Sigmoid colon (tissue), 7 donors: ENCODE results near the gene DPYSL3. TPM values are rescaled to one million over a fixed set of nuclear protein-coding genes. Genes with fewer than 3 reads are reported as not detected.

Source experiments
- DNase-seq: peaks from one replicate; pipeline ENCODE4 v3.0.0-alpha.2; 2019
- H3K27ac ChIP-seq, 4 donors: fragments of 200-600 bp; sonication (generic); one replicate each; pipeline ENCODE4 v1.5.1; 2016 to 2019; ENCODE audit warnings: mild to moderate bottlenecking in 1 of 4
- H3K27me3 ChIP-seq, 3 donors: fragments of 200-600 bp; sonication (generic); one replicate each; pipeline ENCODE4 v1.5.1; 2019; ENCODE audit warnings: mild to moderate bottlenecking in 1 of 3
- H3K36me3 ChIP-seq, 4 donors: fragments of 200-600 bp; sonication (generic); one replicate each; pipeline ENCODE4 v1.5.1; 2016 to 2019
- H3K4me1 ChIP-seq, 4 donors: fragments of 200-600 bp; sonication (generic); one replicate each; pipeline ENCODE4 v1.5.1; 2017 to 2019
- H3K4me3 ChIP-seq, 4 donors: fragments of 200-600 bp; sonication (generic); one replicate each; pipeline ENCODE4 v1.5.1; 2017 to 2019; ENCODE audit warnings: mild to moderate bottlenecking in 2 of 4, moderate library complexity in 1 of 4
- H3K9me3 ChIP-seq, 4 donors: fragments of 200-600 bp in 3 of 4; sonication (generic) in 3 of 4; one replicate each; pipeline versions ENCODE4 v1.5.1 to v1.6.1; 2013 to 2019
- EP300 ChIP-seq, 4 donors: sonication (generic); formaldehyde crosslinking; IDR thresholded peaks; one replicate each; pipeline ENCODE4 v1.6.1; 2017; ENCODE audit warnings: antibody characterized with exemption in 4 of 4
- POLR2A ChIP-seq, 2 donors: fragments of 450-650 bp; IDR thresholded peaks; one replicate each; pipeline ENCODE4 v1.6.1; 2016; ENCODE audit warnings: antibody characterized with exemption in 2 of 2, mild to moderate bottlenecking in 2 of 2, moderate library complexity in 2 of 2
- POLR2AphosphoS5 ChIP-seq, 4 donors: sonication (generic); formaldehyde crosslinking; IDR thresholded peaks; one replicate each; pipeline ENCODE4 v1.6.1; 2017; ENCODE audit warnings: antibody characterized with exemption in 4 of 4
- WGBS, 2 donors: extraction: QIAGEN DNeasy Blood & Tissue Kit; methylation state at CpG; one replicate each; pipeline ENCODE4 v1.1.7; 2013; 5-methylcytosine and 5-hydroxymethylcytosine counted together
- intact Hi-C: fragments of 100-400 bp; cut with DNase I; formaldehyde crosslinking; loops from one replicate; pipeline ENCODE4 v1.15.1; 2023
- polyA plus RNA-seq, 3 donors: library from polyadenylated mRNA; stranded (reverse); fragments of 200-250 nt; gene quantifications; one replicate each; pipeline ENCODE4 v1.2.3, GENCODE V29; 2013
- total RNA-seq, 4 donors: library from RNA; depleted of rRNA; stranded (reverse); fragments of >200 nt; gene quantifications; one replicate each; pipeline ENCODE4 v1.1.0, GENCODE V29; 2016
- TF ChIP-seq, protein P1 (sequence below), 4 experiments: fragments of 450-650 bp in 3 of 4; fragments of 200-600 bp in 1 of 4; IDR thresholded peaks; one replicate each; pipeline ENCODE4 v1.5.1; 2016 to 2019; ENCODE audit warnings: antibody characterized with exemption in 4 of 4, mild to moderate bottlenecking in 3 of 4, moderate library complexity in 2 of 4
- donor health status: healthy with polysubstance abuse.
- donor health status: Bipolar disorder and iron deficiency.
- donor health status: healthy.

Gene DPYSL3
- total and polyA plus RNA-seq, 7 donors: 4.2 to 343 (median 149) TPM

DNA sequence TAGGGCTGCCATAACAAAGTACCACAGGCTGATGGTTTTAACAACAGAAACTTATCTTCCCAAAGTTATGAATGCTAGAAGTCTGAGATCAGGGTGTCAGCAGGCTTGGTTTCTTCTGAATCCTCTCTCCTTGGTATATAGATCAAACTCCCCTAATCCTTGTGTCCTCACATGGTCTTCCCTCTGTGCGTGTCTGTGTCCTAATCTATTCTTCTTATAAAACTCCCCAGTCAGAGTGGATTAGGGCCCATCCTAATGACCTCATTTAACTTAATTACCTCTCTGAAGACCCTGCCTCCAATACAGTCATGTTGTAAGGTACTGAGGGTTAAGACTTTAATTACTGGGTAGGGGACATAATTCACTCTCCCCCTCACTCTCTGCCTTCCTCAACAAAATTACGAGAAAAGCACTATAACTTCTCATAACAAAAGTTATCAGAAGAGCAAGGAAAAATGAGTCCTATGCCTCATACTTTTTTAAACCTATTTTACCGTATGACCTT is 68.6 kb downstream of the DPYSL3 start:
- Histone ChIP-seq H3K27me3 (no peaks in the 10 kb centered on the region), H3K27ac (peak overlapping the region; percentile 15 to 98 (median 97)), H3K4me1 (peaks cover 0 to 89% (median 65%) of the 10 kb centered on the region in 4 donors), H3K9me3 (no peaks in the 10 kb centered on the region), H3K36me3 (no peaks in the 10 kb centered on the region), H3K4me3 (no peak overlapping the region)
- TF ChIP-seq, protein P1, sequence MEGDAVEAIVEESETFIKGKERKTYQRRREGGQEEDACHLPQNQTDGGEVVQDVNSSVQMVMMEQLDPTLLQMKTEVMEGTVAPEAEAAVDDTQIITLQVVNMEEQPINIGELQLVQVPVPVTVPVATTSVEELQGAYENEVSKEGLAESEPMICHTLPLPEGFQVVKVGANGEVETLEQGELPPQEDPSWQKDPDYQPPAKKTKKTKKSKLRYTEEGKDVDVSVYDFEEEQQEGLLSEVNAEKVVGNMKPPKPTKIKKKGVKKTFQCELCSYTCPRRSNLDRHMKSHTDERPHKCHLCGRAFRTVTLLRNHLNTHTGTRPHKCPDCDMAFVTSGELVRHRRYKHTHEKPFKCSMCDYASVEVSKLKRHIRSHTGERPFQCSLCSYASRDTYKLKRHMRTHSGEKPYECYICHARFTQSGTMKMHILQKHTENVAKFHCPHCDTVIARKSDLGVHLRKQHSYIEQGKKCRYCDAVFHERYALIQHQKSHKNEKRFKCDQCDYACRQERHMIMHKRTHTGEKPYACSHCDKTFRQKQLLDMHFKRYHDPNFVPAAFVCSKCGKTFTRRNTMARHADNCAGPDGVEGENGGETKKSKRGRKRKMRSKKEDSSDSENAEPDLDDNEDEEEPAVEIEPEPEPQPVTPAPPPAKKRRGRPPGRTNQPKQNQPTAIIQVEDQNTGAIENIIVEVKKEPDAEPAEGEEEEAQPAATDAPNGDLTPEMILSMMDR (IDR thresholded peaks at IDR 0.05): no peak
- no peak for TF ChIP-seq POLR2AphosphoS5 (IDR thresholded peaks at IDR 0.05)
- no peak for TF ChIP-seq POLR2A (IDR thresholded peaks at IDR 0.05)
- TF ChIP-seq EP300 (IDR thresholded peaks at IDR 0.05): no peak
- WGBS, 2 donors: 91 to 92% methylated on average over 3 of the region's 3 CpGs
- no peak for DNase-seq
- intact Hi-C loops: no loop called here

DNA sequence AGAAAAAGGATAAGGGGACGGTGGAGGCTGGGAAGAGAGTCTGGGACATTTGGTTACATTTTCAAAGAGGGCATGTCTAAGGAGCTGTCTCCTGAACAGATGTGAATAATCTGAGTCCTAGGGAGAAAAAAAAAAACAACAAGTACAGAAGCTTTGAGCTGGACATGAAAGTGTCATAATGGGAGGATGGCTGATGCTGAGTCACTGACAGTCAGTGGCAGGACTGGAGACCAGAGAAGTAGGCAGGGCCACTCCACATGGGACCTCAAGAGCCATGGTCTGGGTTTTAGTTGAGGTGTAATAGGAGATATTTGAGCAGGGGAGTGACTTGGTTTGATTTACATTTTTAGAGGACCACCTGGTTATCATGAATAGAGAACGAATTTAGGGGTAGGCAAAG is 70.6 kb downstream of the DPYSL3 start:
- Histone ChIP-seq H3K4me1 (peaks cover 0 to 89% (median 61%) of the 10 kb centered on the region in 4 donors), H3K36me3 (no peaks in the 10 kb centered on the region), H3K9me3 (no peaks in the 10 kb centered on the region), H3K27ac (peak overlapping the region in 2 of 4 donors; percentile 96 to 98), H3K4me3 (no peak overlapping the region), H3K27me3 (no peaks in the 10 kb centered on the region)
- DNase-seq: no peak
- WGBS, 2 donors: 88 to 90% methylated on average over 2 of the region's 2 CpGs
- TF ChIP-seq, protein P1 (IDR thresholded peaks at IDR 0.05): no peak
- TF ChIP-seq POLR2A (IDR thresholded peaks at IDR 0.05): no peak
- TF ChIP-seq POLR2AphosphoS5 (IDR thresholded peaks at IDR 0.05): peak in 1 of 4 donors; percentile 6
- no peak for TF ChIP-seq EP300 (IDR thresholded peaks at IDR 0.05)
- intact Hi-C loops: no loop called here

DNA sequence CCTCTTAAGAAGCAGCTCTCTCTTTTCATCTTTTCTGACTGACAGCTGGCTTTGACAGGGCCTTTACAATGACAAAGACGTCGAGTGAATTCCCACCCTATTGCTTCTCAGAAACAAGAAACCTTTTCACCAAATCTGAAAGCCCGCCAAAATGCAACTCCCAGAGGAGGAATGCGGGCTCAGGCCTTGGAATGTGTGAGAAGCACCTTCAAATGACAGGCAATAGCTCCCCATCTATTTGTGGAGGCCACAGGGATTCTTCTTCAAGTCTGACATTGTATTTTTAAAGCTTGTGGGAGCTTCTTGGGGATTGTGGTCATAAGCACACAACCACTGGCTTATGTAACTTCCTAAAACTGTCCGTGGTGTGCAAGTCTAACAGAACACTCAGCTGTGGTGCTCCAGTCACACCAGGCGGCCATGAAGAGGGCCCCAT is 72.7 kb downstream of the DPYSL3 start:
- no peaks in the 10 kb centered on the region for H3K27me3 ChIP-seq
- peaks cover 0 to 96% (median 72%) of the 10 kb centered on the region in 4 donors for H3K4me1 ChIP-seq
- peak overlapping the region in 3 of 4 donors; percentile 10 to 46 (median 35) for H3K27ac ChIP-seq
- no peaks in the 10 kb centered on the region for H3K9me3 ChIP-seq
- 67 to 84% methylated on average over 6 of the region's 6 CpGs for WGBS, 2 donors
- no peak for TF ChIP-seq POLR2A (IDR thresholded peaks at IDR 0.05)
- TF ChIP-seq, protein P1 (IDR thresholded peaks at IDR 0.05): no peak
- TF ChIP-seq EP300 (IDR thresholded peaks at IDR 0.05): no peak
- TF ChIP-seq POLR2AphosphoS5 (IDR thresholded peaks at IDR 0.05): no peak
- no peak for DNase-seq
- no peak overlapping the region for H3K4me3 ChIP-seq
- intact Hi-C loops: no loop called here
- no peaks in the 10 kb centered on the region for H3K36me3 ChIP-seq

DNA sequence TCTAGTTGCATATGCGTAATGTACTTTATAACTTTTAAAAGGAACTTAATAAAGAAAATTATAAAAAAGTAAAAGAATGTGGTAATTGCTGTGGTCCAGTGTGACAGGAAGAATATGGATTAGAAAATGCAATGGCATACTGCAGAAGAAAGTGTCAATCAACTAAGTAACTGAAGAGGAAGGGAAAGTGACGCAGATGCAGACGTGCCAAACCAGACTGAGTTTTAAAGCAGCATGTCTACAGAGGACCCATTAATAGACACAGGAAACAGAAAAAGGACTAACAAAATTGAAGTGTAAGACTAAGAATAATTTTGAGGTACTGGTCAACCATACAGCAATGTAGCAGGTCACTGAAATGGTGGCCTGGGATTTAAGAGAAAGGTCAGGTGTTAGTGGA is 73.3 kb downstream of the DPYSL3 start:
- WGBS, 2 donors: 74 to 91% methylated on average over 3 of the region's 3 CpGs
- TF ChIP-seq EP300 (IDR thresholded peaks at IDR 0.05): no peak
- no peak for TF ChIP-seq POLR2AphosphoS5 (IDR thresholded peaks at IDR 0.05)
- TF ChIP-seq, protein P1 (IDR thresholded peaks at IDR 0.05): no peak
- TF ChIP-seq POLR2A (IDR thresholded peaks at IDR 0.05): no peak
- Histone ChIP-seq H3K4me3 (no peak overlapping the region), H3K27ac (peak overlapping the region in 3 of 4 donors; percentile 10 to 46 (median 35)), H3K4me1 (peaks cover 0 to 96% (median 72%) of the 10 kb centered on the region in 4 donors), H3K9me3 (no peaks in the 10 kb centered on the region), H3K36me3 (no peaks in the 10 kb centered on the region), H3K27me3 (no peaks in the 10 kb centered on the region)
- intact Hi-C loops: no loop called here
- DNase-seq: no peak

DNA sequence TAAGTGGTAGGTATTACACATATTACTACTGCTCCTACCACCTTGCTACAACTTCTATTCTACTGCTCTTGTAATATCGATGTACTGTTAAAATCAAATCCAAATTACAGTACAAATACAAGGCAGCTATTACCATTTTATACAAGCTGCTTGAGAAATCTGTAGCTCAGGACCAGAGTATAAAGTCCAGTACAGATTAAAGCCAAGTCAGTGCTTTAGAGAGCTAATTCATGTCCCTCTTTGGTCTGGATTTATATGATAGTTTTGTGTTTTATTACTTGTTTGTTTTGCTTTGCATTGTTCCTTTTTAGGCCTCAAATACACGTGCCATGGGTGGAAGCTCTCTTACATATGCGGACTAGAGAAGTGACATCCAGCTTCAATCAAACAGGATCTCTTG is 75.8 kb downstream of the DPYSL3 start:
- intact Hi-C loops: no loop called here
- no peak overlapping the region for H3K4me3 ChIP-seq
- WGBS, 2 donors: 18 to 66% methylated on average over 3 of the region's 3 CpGs
- no peak for DNase-seq
- H3K36me3 ChIP-seq: no peaks in the 10 kb centered on the region
- H3K27me3 ChIP-seq: no peaks in the 10 kb centered on the region
- H3K27ac ChIP-seq: peak overlapping the region; percentile 18 to 78 (median 69)
- TF ChIP-seq POLR2A (IDR thresholded peaks at IDR 0.05) (no peak), POLR2AphosphoS5 (IDR thresholded peaks at IDR 0.05) (no peak), EP300 (IDR thresholded peaks at IDR 0.05) (no peak)
- TF ChIP-seq, protein P1 (IDR thresholded peaks at IDR 0.05): no peak
- H3K9me3 ChIP-seq: no peaks in the 10 kb centered on the region
- H3K4me1 ChIP-seq: peaks cover 0 to 98% (median 83%) of the 10 kb centered on the region in 4 donors
